Measurements from ENCODE around the gene FMO1. TPM values are rescaled to one million over a fixed set of nuclear protein-coding genes. Genes with fewer than 3 reads are reported as not detected.

FMO1 gene
- total RNA-seq, 1 experiment from 2014 or later: not detected

- no peak overlapping the region for H3K4me3 Mint-ChIP-seq
- H3K23me2 ChIP-seq (ENCODE audit: insufficient read length, low read depth, low read length, poor library complexity, severe bottlenecking): peaks cover 2% of the 10 kb centered on the region
- H2AK5ac ChIP-seq (ENCODE audit: insufficient read length, low read length): no peak overlapping the region
- no peaks in the 10 kb centered on the region for H3K79me1 ChIP-seq (ENCODE audit: insufficient read depth, low read depth, low read length, poor library complexity, severe bottlenecking)
- no peak overlapping the region for H2BK5ac ChIP-seq (ENCODE audit: insufficient read length, low read length)
- H2BK120ac ChIP-seq (ENCODE audit: low read depth, low read length, poor library complexity, severe bottlenecking): no peak overlapping the region
- peaks cover 11% of the 10 kb centered on the region; the same call in 1 of the 2 replicates for H3K4me1 ChIP-seq (ENCODE audit: insufficient read depth, low read length)
- H2BK20ac ChIP-seq (ENCODE audit: low read depth, low read length, poor library complexity, severe bottlenecking): no peak overlapping the region
- no peak overlapping the region for H3K56ac ChIP-seq (ENCODE audit: insufficient read length, low read depth, low read length)
- H3K23ac ChIP-seq (ENCODE audit: insufficient read length, low read depth, low read length): no peak overlapping the region
- H2AFZ ChIP-seq (ENCODE audit: low read length): no peak overlapping the region
- no peak overlapping the region for H2BK12ac ChIP-seq (ENCODE audit: insufficient read length, low read depth, low read length)
- no peaks in the 10 kb centered on the region for H3K9me3 ChIP-seq (ENCODE audit: control insufficient read depth, low read depth, low read length)
- no peak overlapping the region for H4K91ac ChIP-seq (ENCODE audit: insufficient read length, low read depth, low read length)
- peaks cover 33% of the 10 kb centered on the region in 2 experiments for H3K4me1 Mint-ChIP-seq
- H3K27me3 Mint-ChIP-seq (ENCODE audit: low read depth): no peaks in the 10 kb centered on the region; the same call in none of the 2 replicates
- no peak overlapping the region for H2BK15ac ChIP-seq (ENCODE audit: low read depth, low read length)
- no peak overlapping the region; a peak in 1 of 7 replicates for H3K27ac Mint-ChIP-seq
- H3K4ac ChIP-seq (ENCODE audit: low read depth, low read length): no peak overlapping the region
- H3K18ac ChIP-seq (ENCODE audit: insufficient read length, low read depth, low read length): no peak overlapping the region
- DNase-seq: no peak
- no peak overlapping the region for H4K8ac ChIP-seq (replicated peaks; ENCODE audit: insufficient read length, low read depth, low read length)
- no peak for TF ChIP-seq CTCF (conservative IDR thresholded peaks at IDR 0.05)
- no peaks in the 10 kb centered on the region for H3K27me3 ChIP-seq (ENCODE audit: insufficient read depth, low read length)
- no peaks in the 10 kb centered on the region for H3K9me3 Mint-ChIP-seq
- H3K9ac ChIP-seq (ENCODE audit: extremely low read depth, insufficient read length, low read length): no peak overlapping the region
- no peak overlapping the region for H3K4me2 ChIP-seq (ENCODE audit: insufficient read depth, insufficient read length, low read length)
- no peak overlapping the region for H3K27ac ChIP-seq (ENCODE audit: insufficient read length, low read depth, low read length)
- no peak overlapping the region for H3T11ph ChIP-seq (ENCODE audit: low read length)
- no peaks in the 10 kb centered on the region for H4K20me1 ChIP-seq (ENCODE audit: control insufficient read depth, insufficient read depth, insufficient read length)
- WGBS (ENCODE audit: extremely low coverage, insufficient read length, low lambda C conversion rate): no CpG with 5 or more reads among the region's 4 CpGs
- H3K36me3 Mint-ChIP-seq (ENCODE audit: insufficient read depth in 1 of 3, low read depth in 3 of 3): no peaks in the 10 kb centered on the region
- H3K14ac ChIP-seq (ENCODE audit: insufficient read depth, low read length): no peak overlapping the region
- no peaks in the 10 kb centered on the region for H3K79me2 ChIP-seq (ENCODE audit: insufficient read depth, low read length)
- H4K5ac ChIP-seq (ENCODE audit: insufficient read length, low read depth, low read length): no peak overlapping the region
Measured at GRCh38 chr1:171254859-171255258, 6.6 kb downstream of the FMO1 start.

Data from H9 (cell line).